H1 (cell line): ENCODE results near the gene CYP26A1. TPM values are rescaled to one million over a fixed set of nuclear protein-coding genes. Genes with fewer than 3 reads are reported as not detected.

Experiments used
- CTCF ChIA-PET: fragments of 300-600 bp; sonication (Branson Sonifier 250); formaldehyde crosslinking; loops from one replicate; lab custom pipeline; 2021; ENCODE audit not compliant: partially characterized antibody; lab: Charles Lee
- POLR2A ChIA-PET: fragments of 300-600 bp; sonication (Branson Sonifier 250); formaldehyde crosslinking; loops from one replicate; lab custom pipeline; 2021; ENCODE audit warnings: inconsistent platforms; ENCODE audit not compliant: partially characterized antibody; lab: Charles Lee
- DNase-seq, 2 experiments: peaks; one replicate each; pipeline versions ENCODE4 v3.0.0 to v3.0.0-alpha.2; 2010 to 2022; ENCODE audit warnings: low spot score in 2 of 2, low read depth in 1 of 2, mixed read lengths in 1 of 2
- FAIRE-seq: peaks from 2 replicates; lab custom pipeline; 2011; peaks lifted over from hg19 to GRCh38; lab: Jason Lieb, UNC
- H2AFZ ChIP-seq: 2 replicates; pipeline ENCODE4 v1.8.1; 2012; ENCODE audit warnings: low read length, inconsistent platforms
- H2AK5ac ChIP-seq: 2 replicates; pipeline ENCODE4 v1.6.1; 2013; ENCODE audit warnings: low read depth, low read length
- H2BK120ac ChIP-seq: replicated peaks from 2 replicates; pipeline ENCODE3; 2013; ENCODE audit warnings: low read depth, low read length, inconsistent platforms
- H2BK12ac ChIP-seq: 2 replicates; pipeline ENCODE4 v1.6.1; 2013; ENCODE audit warnings: low read depth, low read length
- H2BK15ac ChIP-seq: 2 replicates; pipeline ENCODE4 v1.6.1; 2013; ENCODE audit warnings: low read length
- H2BK20ac ChIP-seq: 2 replicates; pipeline ENCODE4 v1.6.1; 2013; ENCODE audit warnings: low read length
- H2BK5ac ChIP-seq: 2 replicates; pipeline ENCODE4 v1.6.1; 2013; ENCODE audit warnings: low read depth, low read length
- H3K14ac ChIP-seq: 2 replicates; pipeline ENCODE4 v1.6.1; 2013; ENCODE audit warnings: inconsistent platforms; ENCODE audit not compliant: insufficient read length
- H3K18ac ChIP-seq: 2 replicates; pipeline ENCODE4 v1.6.1; 2013; ENCODE audit warnings: low read length; ENCODE audit errors: extremely low read depth
- H3K23ac ChIP-seq: 2 replicates; pipeline ENCODE4 v1.6.1; 2013; ENCODE audit warnings: inconsistent platforms; ENCODE audit not compliant: insufficient read length
- H3K23me2 ChIP-seq: 2 replicates; pipeline ENCODE4 v1.6.1; 2013; ENCODE audit warnings: low read depth, low read length
- H3K27ac ChIP-seq: 2 replicates; pipeline ENCODE4 v1.6.1; 2011; ENCODE audit warnings: low read depth, low read length, inconsistent platforms
- H3K27me3 ChIP-seq, 4 experiments: replicated peaks in 1 of 4; 1 replicate in 1 of 4; 2 replicates in 3 of 4; pipeline versions ENCODE4 v1.6.1 to v1.8.1; 2011 to 2013; ENCODE audit warnings: low read length in 3 of 4, mild to moderate bottlenecking in 3 of 4, inconsistent platforms in 2 of 4, mixed read lengths in 2 of 4, moderate library complexity in 1 of 4; ENCODE audit not compliant: control insufficient read depth in 3 of 4, insufficient read depth in 3 of 4; ENCODE audit errors: extremely low read depth in 1 of 4
- H3K36me3 ChIP-seq, 4 experiments: 2 replicates each; pipeline versions ENCODE4 v1.6.1 to v1.8.1; 2011 to 2013; ENCODE audit warnings: mild to moderate bottlenecking in 4 of 4, low read length in 3 of 4, moderate library complexity in 2 of 4, control low read depth in 1 of 4, inconsistent platforms in 1 of 4; ENCODE audit not compliant: insufficient read depth in 4 of 4, control insufficient read depth in 2 of 4
- H3K4ac ChIP-seq: replicated peaks from 2 replicates; pipeline ENCODE3; 2013; ENCODE audit warnings: low read length, low read depth, mixed read lengths, inconsistent platforms; ENCODE audit not compliant: insufficient read length
- H3K4me1 ChIP-seq, 4 experiments: replicated peaks in 1 of 4; 1 replicate in 1 of 4; 2 replicates in 3 of 4; pipeline versions ENCODE4 v1.6.1 to v1.8.1; 2011 to 2013; ENCODE audit warnings: low read length in 3 of 4, inconsistent platforms in 2 of 4, mixed read lengths in 1 of 4; ENCODE audit not compliant: insufficient read depth in 4 of 4, control insufficient read depth in 3 of 4
- H3K4me2 ChIP-seq, 2 experiments: 2 replicates each; pipeline versions ENCODE4 v1.6.1 to v1.8.1; 2011 to 2013; ENCODE audit warnings: low read depth in 2 of 2, low read length in 2 of 2, control low read depth in 1 of 2, inconsistent platforms in 1 of 2, mild to moderate bottlenecking in 1 of 2; ENCODE audit not compliant: insufficient read depth in 1 of 2
- H3K4me3 ChIP-seq, 4 experiments: fragments of 200-600, 300-600 bp in 1 of 4; sonication (generic), shearing (Covaris generic), sonication (Bioruptor Twin) in 1 of 4; 2 replicates each; pipeline versions ENCODE4 v1.5.1 to v1.8.1; 2011 to 2016; ENCODE audit warnings: low read length in 4 of 4, low read depth in 3 of 4, control low read depth in 2 of 4, inconsistent platforms in 2 of 4, mild to moderate bottlenecking in 2 of 4, mixed read lengths in 1 of 4, moderate library complexity in 1 of 4; ENCODE audit not compliant: insufficient read depth in 2 of 4; ENCODE audit errors: extremely low read depth in 1 of 4
- H3K56ac ChIP-seq: replicated peaks from 2 replicates; pipeline ENCODE3; 2013; ENCODE audit warnings: low read depth, mild to moderate bottlenecking, mixed read lengths, low read length, inconsistent platforms; ENCODE audit not compliant: insufficient read length
- H3K79me1 ChIP-seq: 2 replicates; pipeline ENCODE4 v1.6.1; 2013; ENCODE audit warnings: low read depth, low read length, control low read depth
- H3K79me2 ChIP-seq, 2 experiments: 2 replicates each; pipeline versions ENCODE4 v1.6.1 to v1.8.1; 2012 to 2013; ENCODE audit warnings: low read length in 2 of 2, mild to moderate bottlenecking in 2 of 2, inconsistent platforms in 1 of 2; ENCODE audit not compliant: insufficient read depth in 2 of 2, control insufficient read depth in 1 of 2
- H3K9ac ChIP-seq, 4 experiments: replicated peaks in 1 of 4; 1 replicate in 1 of 4; 2 replicates in 3 of 4; pipeline versions ENCODE4 v1.6.1 to v1.8.1; 2011 to 2013; ENCODE audit warnings: low read depth in 3 of 4, low read length in 3 of 4, control low read depth in 2 of 4, mild to moderate bottlenecking in 2 of 4, moderate library complexity in 2 of 4, inconsistent platforms in 1 of 4; ENCODE audit errors: extremely low read depth in 1 of 4
- H3K9me3 ChIP-seq, 2 experiments: 2 replicates each; pipeline versions ENCODE4 v1.6.1 to v1.8.1; 2012 to 2013; ENCODE audit warnings: mild to moderate bottlenecking in 2 of 2, moderate library complexity in 2 of 2, control low read depth in 1 of 2, inconsistent platforms in 1 of 2, low read depth in 1 of 2, low read length in 1 of 2, mixed read lengths in 1 of 2; ENCODE audit not compliant: insufficient read depth in 2 of 2
- H4K20me1 ChIP-seq, 2 experiments: replicated peaks in 1 of 2; 2 replicates each; pipeline versions ENCODE3 to v1.8.1; 2011 to 2013; ENCODE audit warnings: inconsistent platforms in 2 of 2, low read length in 2 of 2, mild to moderate bottlenecking in 1 of 2; ENCODE audit not compliant: insufficient read depth in 2 of 2, control insufficient read depth in 1 of 2
- H4K5ac ChIP-seq: 2 replicates; pipeline ENCODE4 v1.6.1; 2013; ENCODE audit warnings: low read length, low read depth, mixed read lengths, inconsistent platforms; ENCODE audit not compliant: insufficient read length
- H4K8ac ChIP-seq: 2 replicates; pipeline ENCODE4 v1.8.0; 2013; ENCODE audit warnings: mild to moderate bottlenecking, moderate library complexity, low read length, inconsistent platforms; ENCODE audit not compliant: insufficient read depth; ENCODE audit errors: extremely low read depth
- H4K91ac ChIP-seq: replicated peaks from 2 replicates; pipeline ENCODE3; 2013; ENCODE audit warnings: low read length, mixed read lengths, inconsistent platforms; ENCODE audit not compliant: insufficient read length
- BACH1 ChIP-seq: IDR thresholded peaks from 2 replicates; pipeline ENCODE4 v1.6.1; 2012; ENCODE audit warnings: low read length, improper control_type of control experiment
- BCL11A ChIP-seq, 2 experiments: IDR thresholded peaks; one replicate each; pipeline ENCODE4 v1.6.1; 2011; ENCODE audit warnings: low read depth in 2 of 2, low read length in 2 of 2, mild to moderate bottlenecking in 2 of 2
- CREB1 ChIP-seq: IDR thresholded peaks from 2 replicates; pipeline ENCODE4 v1.6.1; 2012; ENCODE audit warnings: inconsistent platforms
- CTBP2 ChIP-seq: IDR thresholded peaks from 2 replicates; pipeline ENCODE4 v1.7.0; 2011; ENCODE audit warnings: borderline replicate concordance, mild to moderate bottlenecking, moderate library complexity, mixed read lengths, low read length; ENCODE audit not compliant: insufficient read depth, insufficient read length
- JUN ChIP-seq: IDR thresholded peaks from 2 replicates; pipeline ENCODE4 v1.6.1; 2011; ENCODE audit warnings: low read depth, mild to moderate bottlenecking, improper control_type of control experiment, low read length
- SIRT6 ChIP-seq: IDR thresholded peaks from one replicate; pipeline ENCODE4 v1.7.1; 2012; ENCODE audit warnings: low read length, inconsistent platforms
- SP1 ChIP-seq: IDR thresholded peaks from 2 replicates; pipeline ENCODE4 v1.6.1; 2011; ENCODE audit warnings: low read depth, low read length
- SRF ChIP-seq: IDR thresholded peaks from 2 replicates; pipeline ENCODE4 v1.6.1; 2011; ENCODE audit warnings: mild to moderate bottlenecking, low read depth, low read length, moderate library complexity
- TAF7 ChIP-seq: optimal IDR thresholded peaks from 2 replicates; pipeline ENCODE3; 2011; ENCODE audit warnings: low read depth, mild to moderate bottlenecking, inconsistent platforms, low read length, moderate library complexity, borderline replicate concordance
- TEAD4 ChIP-seq: IDR thresholded peaks from 2 replicates; pipeline ENCODE4 v1.6.1; 2012; ENCODE audit warnings: low read depth, low read length, inconsistent platforms, mixed read lengths
- ZNF274 ChIP-seq: IDR thresholded peaks from 2 replicates; pipeline ENCODE4 v1.7.0; 2012; ENCODE audit warnings: low read length, borderline replicate concordance; ENCODE audit errors: extremely low read depth
- WGBS, 2 experiments: shearing (Covaris generic) in 1 of 2; methylation state at CpG; one replicate each; pipeline versions ENCODE4 v1.1.6 to v1.1.7; 2013 to 2015; ENCODE audit warnings: low lambda C conversion rate in 2 of 2, mixed read lengths in 2 of 2, inconsistent platforms in 1 of 2, low coverage in 1 of 2, missing lambda C conversion rate in 1 of 2; ENCODE audit not compliant: insufficient replicate concordance in 2 of 2, insufficient coverage in 1 of 2, insufficient read length in 1 of 2; ENCODE audit errors: extremely low coverage in 1 of 2, missing lambda C conversion rate in 1 of 2; 5-methylcytosine and 5-hydroxymethylcytosine counted together
- polyA plus RNA-seq, 7 experiments: library from polyadenylated mRNA; depleted of rRNA in 3 of 7; stranded (reverse) in 5 of 7; unstranded in 2 of 7; fragments of >200 nt in 5 of 7; fragments of 200-250 nt in 2 of 7; gene quantifications; 1 replicate in 5 of 7; 2 replicates in 1 of 7; 4 replicates in 1 of 7; pipeline versions ENCODE4 v1.2.1 to v1.2.3, GENCODE V29; 2011 to 2013; ENCODE audit warnings: missing spikeins in 2 of 7, mixed read lengths in 2 of 7
- total RNA-seq: library from RNA; stranded (reverse); fragmentation: NEBNext Ultra II Directional; extraction: Animal tissue kit (Norgen Biotek cat#: 25700); gene quantifications from 2 replicates; pipeline ENCODE4 v1.2.1, GENCODE V29; 2021
- TF ChIP-seq, protein P1 (sequence below), 3 experiments: IDR thresholded peaks; 1 replicate in 2 of 3; 2 replicates in 1 of 3; pipeline versions ENCODE4 v1.5.1 to v1.6.1; 2011; ENCODE audit warnings: low read length in 3 of 3, mild to moderate bottlenecking in 3 of 3, inconsistent platforms in 2 of 3, low read depth in 1 of 3, moderate library complexity in 1 of 3; ENCODE audit not compliant: insufficient read depth in 1 of 3; ENCODE audit errors: control extremely low read depth in 1 of 3

Gene CYP26A1
- total and polyA plus RNA-seq, 2 of the 8 experiments (the other 6 are each of a cell fraction or from before 2014, with no cell fraction given), result 5.0 to 9.1 TPM

DNA sequence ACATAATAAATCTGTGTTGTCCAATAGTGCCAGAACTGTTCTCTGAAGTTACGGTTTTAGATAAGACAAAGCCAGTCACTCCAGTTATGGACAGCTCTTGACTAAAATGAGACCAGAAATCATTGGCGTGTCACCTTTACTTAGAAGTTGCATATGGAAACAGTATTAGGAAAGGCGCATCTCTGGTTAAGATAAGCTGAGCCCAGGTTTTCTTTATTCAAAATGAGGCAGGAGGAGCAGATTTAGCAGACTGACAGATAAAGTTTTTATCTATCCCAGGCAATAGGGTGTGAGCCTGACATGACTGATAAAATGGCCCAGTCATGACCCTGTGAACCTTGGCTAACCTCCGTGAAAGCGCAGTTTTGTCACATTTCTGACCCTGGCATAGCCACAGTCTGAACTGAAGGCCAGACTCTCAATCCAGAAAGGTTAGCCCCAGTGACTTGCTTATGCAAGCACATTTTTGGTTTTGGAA lies 4.2 kb downstream of the CYP26A1 start:
- Histone ChIP-seq H4K91ac (no peak overlapping the region), H4K5ac (no peak overlapping the region), H3K23ac (no peak overlapping the region), H3K36me3 (peaks cover 0 to 38% (median 1%) of the 10 kb centered on the region in 4 experiments; a peak in 4 of 8 replicates), H2BK20ac (no peak overlapping the region), H2BK5ac (no peak overlapping the region), H4K20me1 (no peaks in the 10 kb centered on the region), H2AFZ (no peak overlapping the region), H2BK15ac (no peak overlapping the region), H2AK5ac (no peak overlapping the region), H3K23me2 (peaks cover 12% of the 10 kb centered on the region), H3K27me3 (peaks cover 30 to 43% (median 41%) of the 10 kb centered on the region in 4 experiments), H3K18ac (no peak overlapping the region), H3K79me2 (no peaks in the 10 kb centered on the region; a peak in 1 of 4 replicates), H3K9me3 (no peaks in the 10 kb centered on the region), H3K9ac (no peak overlapping the region), H3K4me3 (no peak overlapping the region), H3K79me1 (no peaks in the 10 kb centered on the region), H3K4ac (no peak overlapping the region), H2BK12ac (no peak overlapping the region), H3K27ac (no peak overlapping the region), H3K4me1 (peaks cover 4 to 26% (median 18%) of the 10 kb centered on the region in 4 experiments), H3K56ac (no peak overlapping the region), H3K14ac (no peak overlapping the region), H4K8ac (no peak overlapping the region), H2BK120ac (no peak overlapping the region), H3K4me2 (no peak overlapping the region)
- FAIRE-seq (no peak), DNase-seq (no peak)
- POLR2A ChIA-PET, result no interaction called here
- CTCF ChIA-PET, result interaction anchor here (0.7 to 18.5 kb wide), 7 partner anchors 11 to 436 kb away, joined by 3 to 363 read pairs (median 8); partner anchors contain the start of gene CYP26C1
- 88% methylated on average over 5 of the region's 5 CpGs; no CpG with 5 or more reads in 1 of the 2 experiments for WGBS, 2 experiments
- TF ChIP-seq BACH1 (no peak), SP1 (no peak), SRF (no peak), CTBP2 (no peak), CREB1 (no peak), BCL11A (IDR thresholded peaks at IDR 0.05; ENCODE audit: low read depth in 2 of 2, low read length in 2 of 2) (no peak), TAF7 (no peak), TEAD4 (no peak), JUN (no peak), ZNF274 (no peak), SIRT6 (no peak)
- TF ChIP-seq, protein P1, sequence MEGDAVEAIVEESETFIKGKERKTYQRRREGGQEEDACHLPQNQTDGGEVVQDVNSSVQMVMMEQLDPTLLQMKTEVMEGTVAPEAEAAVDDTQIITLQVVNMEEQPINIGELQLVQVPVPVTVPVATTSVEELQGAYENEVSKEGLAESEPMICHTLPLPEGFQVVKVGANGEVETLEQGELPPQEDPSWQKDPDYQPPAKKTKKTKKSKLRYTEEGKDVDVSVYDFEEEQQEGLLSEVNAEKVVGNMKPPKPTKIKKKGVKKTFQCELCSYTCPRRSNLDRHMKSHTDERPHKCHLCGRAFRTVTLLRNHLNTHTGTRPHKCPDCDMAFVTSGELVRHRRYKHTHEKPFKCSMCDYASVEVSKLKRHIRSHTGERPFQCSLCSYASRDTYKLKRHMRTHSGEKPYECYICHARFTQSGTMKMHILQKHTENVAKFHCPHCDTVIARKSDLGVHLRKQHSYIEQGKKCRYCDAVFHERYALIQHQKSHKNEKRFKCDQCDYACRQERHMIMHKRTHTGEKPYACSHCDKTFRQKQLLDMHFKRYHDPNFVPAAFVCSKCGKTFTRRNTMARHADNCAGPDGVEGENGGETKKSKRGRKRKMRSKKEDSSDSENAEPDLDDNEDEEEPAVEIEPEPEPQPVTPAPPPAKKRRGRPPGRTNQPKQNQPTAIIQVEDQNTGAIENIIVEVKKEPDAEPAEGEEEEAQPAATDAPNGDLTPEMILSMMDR (IDR thresholded peaks at IDR 0.05; ENCODE audit: control extremely low read depth in 1 of 3, insufficient read depth in 1 of 3, low read depth in 1 of 3, low read length in 3 of 3), result no peak
